ENCODE results near the gene ATRNL1. TPM values are rescaled to one million over a fixed set of nuclear protein-coding genes. Genes with fewer than 3 reads are reported as not detected.

Gene ATRNL1
- polyA plus RNA-seq, 1 donor from 2014 or later = 47.8 TPM

GRCh38 chr10:115944538-115944937 is 851.4 kb downstream of the ATRNL1 start:
- H3F3A ChIP-seq (ENCODE audit: insufficient read depth, low read length, poor library complexity, severe bottlenecking) = no peaks in the 10 kb centered on the region
- no peaks in the 10 kb centered on the region for H3K9me3 ChIP-seq (ENCODE audit: low read length)
- H3K27ac ChIP-seq (ENCODE audit: low read length) = no peak overlapping the region
- H3K79me2 ChIP-seq (replicated peaks; ENCODE audit: insufficient read depth, low read length) = no peaks in the 10 kb centered on the region
- H3K4me3 ChIP-seq (ENCODE audit: low read length) = no peak overlapping the region
- H3K4me2 ChIP-seq (ENCODE audit: low read length) = no peak overlapping the region
- TF ChIP-seq POLR2AphosphoS5 (IDR thresholded peaks at IDR 0.05) (no peak), TAF1 (IDR thresholded peaks at IDR 0.05; ENCODE audit: low read depth) (no peak), RAD21 (conservative IDR thresholded peaks at IDR 0.05) (no peak), REST (IDR thresholded peaks at IDR 0.05; ENCODE audit: borderline replicate concordance) (no peak), CTCF (IDR thresholded peaks at IDR 0.05; ENCODE audit: poor library complexity, severe bottlenecking) (no peak), MXI1 (conservative IDR thresholded peaks at IDR 0.05; ENCODE audit: poor library complexity, severe bottlenecking) (no peak), EZH2 (IDR thresholded peaks at IDR 0.05; ENCODE audit: borderline replicate concordance, insufficient read depth, low read length, poor library complexity, severe bottlenecking) (no peak), SMC3 (conservative IDR thresholded peaks at IDR 0.05; ENCODE audit: poor library complexity) (no peak), EP300 (conservative IDR thresholded peaks at IDR 0.05; ENCODE audit: poor library complexity, severe bottlenecking) (no peak)
- no peaks in the 10 kb centered on the region for H3K27me3 ChIP-seq (ENCODE audit: insufficient read depth, low read depth, low read length)
- H3K9me2 ChIP-seq (ENCODE audit: insufficient read depth, low read length) = no peaks in the 10 kb centered on the region
- H2AFZ ChIP-seq (ENCODE audit: low read depth, low read length) = no peak overlapping the region
- H4K20me1 ChIP-seq (ENCODE audit: insufficient read depth) = no peaks in the 10 kb centered on the region
- H3K9ac ChIP-seq (ENCODE audit: low read length) = no peak overlapping the region
- H3K36me3 ChIP-seq (ENCODE audit: insufficient read depth, low read length) = no peaks in the 10 kb centered on the region

GRCh38 chr10:115945701-115946445 is 852.7 kb downstream of the ATRNL1 start:
- no peak overlapping the region for H3K4me2 ChIP-seq (ENCODE audit: low read length)
- H3K9me3 ChIP-seq (ENCODE audit: low read length) = no peaks in the 10 kb centered on the region
- TF ChIP-seq CTCF (IDR thresholded peaks at IDR 0.05; ENCODE audit: poor library complexity, severe bottlenecking) (no peak), REST (IDR thresholded peaks at IDR 0.05; ENCODE audit: borderline replicate concordance) (no peak), TAF1 (IDR thresholded peaks at IDR 0.05; ENCODE audit: low read depth) (no peak), POLR2AphosphoS5 (IDR thresholded peaks at IDR 0.05) (no peak)
- H3K4me3 ChIP-seq (ENCODE audit: low read length) = no peak overlapping the region
- no peaks in the 10 kb centered on the region for H3K9me2 ChIP-seq (ENCODE audit: insufficient read depth, low read length)
- H2AFZ ChIP-seq (ENCODE audit: low read depth, low read length) = no peak overlapping the region
- no peak overlapping the region for H3K9ac ChIP-seq (ENCODE audit: low read length)
- H3K36me3 ChIP-seq (ENCODE audit: insufficient read depth, low read length) = no peaks in the 10 kb centered on the region
- no peaks in the 10 kb centered on the region for H3K79me2 ChIP-seq (replicated peaks; ENCODE audit: insufficient read depth, low read length)
- no peaks in the 10 kb centered on the region for H3K27me3 ChIP-seq (ENCODE audit: insufficient read depth, low read depth, low read length)
- H4K20me1 ChIP-seq (ENCODE audit: insufficient read depth) = no peaks in the 10 kb centered on the region
- no peak overlapping the region for H3K27ac ChIP-seq (ENCODE audit: low read length)
- H3F3A ChIP-seq (ENCODE audit: insufficient read depth, low read length, poor library complexity, severe bottlenecking) = no peaks in the 10 kb centered on the region
